NCI-H774 (cell line): ENCODE data around the gene TEAD4.

Source experiments
- DNase-seq: peaks from one replicate; lab custom pipeline; 2025; lab: John Stamatoyannopoulos, UW

The TEAD4 gene

DNA sequence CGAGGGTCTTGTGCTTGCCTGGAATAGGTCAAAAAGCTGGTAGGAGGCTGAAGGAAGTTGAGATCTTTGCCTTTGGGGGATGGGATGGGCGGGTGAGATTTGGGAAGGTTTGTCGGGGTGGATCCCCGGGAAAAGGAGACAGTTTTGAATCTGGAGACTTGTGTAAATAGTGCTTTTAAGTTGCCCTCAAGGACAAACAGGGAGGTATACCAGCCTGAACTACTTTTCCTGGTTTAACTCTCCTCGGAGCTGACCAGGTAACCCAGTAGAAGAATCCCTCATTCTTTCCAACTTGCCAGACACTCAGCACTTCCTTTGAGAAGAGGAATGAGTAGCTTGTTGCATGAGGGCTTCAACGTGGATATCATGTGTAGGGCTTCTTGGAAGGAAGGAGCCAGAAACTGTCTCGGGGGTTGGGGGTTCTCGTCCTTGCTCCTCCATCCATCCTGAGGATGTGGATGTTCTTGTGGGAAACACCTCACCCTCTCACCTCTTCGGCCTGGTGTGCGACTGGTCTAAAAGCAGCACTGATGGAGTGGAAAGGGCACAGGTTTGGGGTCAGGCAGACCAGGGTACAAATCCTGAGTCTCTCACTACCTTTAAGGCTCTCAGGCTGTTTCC lies 1.9 kb downstream of the TEAD4 start:
- no peak for DNase-seq

GRCh38 chr12:2961705-2962104 lies 2.5 kb downstream of the TEAD4 start:
- DNase-seq: no peak

DNA sequence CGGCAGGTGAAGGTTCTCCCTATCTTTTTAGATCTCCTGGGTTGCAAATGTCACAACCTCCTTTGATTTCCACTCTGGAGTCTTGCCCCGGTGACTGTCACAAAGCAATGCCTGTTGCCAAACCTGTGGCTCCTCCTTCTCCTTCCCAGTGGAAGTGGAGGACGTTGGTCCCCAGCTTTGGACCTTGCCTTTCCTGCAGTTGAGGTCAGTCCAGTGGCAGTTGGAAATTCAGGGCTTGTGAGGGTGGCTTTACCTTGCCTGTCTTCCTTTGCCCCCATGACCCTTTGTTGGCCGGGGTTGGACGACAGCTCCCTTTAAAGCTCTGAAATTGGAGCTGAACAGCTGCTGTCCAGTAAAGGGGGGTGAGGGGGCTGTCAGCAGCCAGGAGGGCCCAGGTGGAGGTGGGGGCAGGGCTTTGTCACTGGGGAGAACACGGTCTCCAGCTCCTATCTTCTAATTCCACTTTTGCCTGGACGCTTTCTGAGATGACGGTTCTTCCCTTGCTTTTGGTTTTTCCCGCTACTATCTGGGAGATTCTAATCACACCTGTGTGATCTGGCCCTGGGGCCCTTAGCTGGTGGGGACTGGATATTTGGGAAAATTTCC lies 4.1 kb downstream of the TEAD4 start:
- no peak for DNase-seq

- DNase-seq: no peak
These were observed 4.6 kb downstream of the TEAD4 start for GRCh38 chr12:2963760-2964292.

GRCh38 chr12:2967651-2968050 lies 8.5 kb downstream of the TEAD4 start:
- DNase-seq: no peak

DNA sequence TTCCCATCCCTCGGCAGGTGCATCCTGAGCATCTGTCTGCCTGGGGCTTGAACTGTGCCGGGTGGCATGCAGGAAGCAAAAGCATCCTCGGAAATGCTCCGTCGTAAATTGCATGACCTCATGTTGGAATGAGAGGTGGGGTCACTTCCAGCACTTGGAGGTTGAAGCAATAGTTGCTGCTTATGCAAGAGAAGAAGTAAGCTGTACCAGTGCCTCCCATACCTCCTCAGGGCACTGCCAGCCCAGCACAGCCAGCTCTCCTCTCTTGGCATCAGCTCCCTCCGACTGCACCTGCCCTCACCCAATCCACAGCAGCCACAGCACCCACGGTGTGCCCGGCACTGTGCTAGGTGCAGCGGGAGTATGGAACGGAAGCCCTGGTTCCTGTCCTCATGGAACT lies 11.5 kb downstream of the TEAD4 start:
- DNase-seq: no peak

DNA sequence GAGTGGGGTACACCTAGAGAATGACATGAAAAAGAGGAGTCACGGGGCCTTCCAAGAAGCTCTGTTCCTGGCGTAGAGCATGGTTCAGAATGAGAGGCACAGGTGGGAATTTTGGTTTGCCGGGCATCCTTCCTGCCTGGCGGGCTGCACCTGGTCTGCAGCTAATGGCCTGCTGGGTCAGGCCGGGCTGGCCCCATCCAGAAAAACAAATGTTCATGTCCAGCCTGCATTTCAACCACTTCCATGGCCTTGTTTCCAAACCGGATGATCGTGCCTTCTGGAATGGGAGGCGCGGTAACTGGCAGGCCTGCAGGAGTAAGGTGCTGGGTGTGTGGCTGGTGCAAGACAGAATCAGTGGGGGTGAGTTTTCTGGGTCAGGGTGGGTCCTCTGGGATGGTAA lies 14.4 kb downstream of the TEAD4 start:
- DNase-seq: no peak

- no peak for DNase-seq
These were observed 15.4 kb downstream of the TEAD4 start for GRCh38 chr12:2974560-2974971.

DNA sequence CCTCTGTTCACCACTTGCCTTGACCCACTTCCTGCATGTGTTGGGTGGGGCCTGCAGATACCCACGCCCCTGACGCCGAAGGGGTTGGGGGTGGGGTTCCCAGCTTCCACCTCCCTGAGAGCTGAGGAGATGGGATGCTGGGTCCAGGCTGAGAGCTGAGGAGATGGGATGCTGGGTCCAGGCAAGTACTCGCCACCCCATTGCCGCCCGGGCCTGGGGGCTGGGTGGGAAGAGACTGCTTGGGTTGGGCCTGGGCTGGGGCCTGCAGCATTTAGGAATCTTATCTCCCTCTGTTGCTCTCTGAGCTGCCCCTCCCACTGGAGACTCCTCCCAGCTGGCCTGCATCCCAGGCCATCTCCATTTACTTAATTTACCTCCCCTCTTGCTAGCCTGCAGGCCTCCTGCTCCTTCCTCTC lies 17.4 kb downstream of the TEAD4 start:
- no peak for DNase-seq

DNA sequence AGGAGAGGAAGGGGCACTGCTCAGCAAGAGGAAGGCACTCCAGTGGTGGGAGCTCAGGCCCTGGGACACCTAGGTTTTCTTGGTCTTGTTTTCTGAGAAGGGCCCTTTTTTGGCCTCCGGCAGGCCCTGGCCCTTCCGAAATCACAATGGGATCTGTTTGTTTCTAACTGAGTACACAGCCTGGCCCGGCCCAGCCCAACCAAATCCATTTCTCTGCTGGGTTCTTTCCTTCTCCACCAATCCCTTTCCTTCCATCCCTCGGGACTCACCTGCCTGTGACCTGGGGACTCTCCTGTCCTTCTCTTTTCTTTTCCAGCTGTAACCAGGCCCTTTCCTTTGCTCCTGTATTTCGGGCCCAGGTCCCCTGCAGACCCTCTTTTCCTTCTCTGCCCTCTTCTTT lies 18.6 kb downstream of the TEAD4 start:
- no peak for DNase-seq

GRCh38 chr12:2979806-2980205 lies 20.6 kb downstream of the TEAD4 start:
- DNase-seq: no peak

- no peak for DNase-seq
These were observed 21.4 kb downstream of the TEAD4 start for GRCh38 chr12:2980630-2981029.

GRCh38 chr12:2982361-2982760 lies 23.2 kb downstream of the TEAD4 start:
- no peak for DNase-seq

- no peak for DNase-seq
These were observed 25.1 kb downstream of the TEAD4 start for GRCh38 chr12:2984249-2984648.

GRCh38 chr12:2984698-2985097 lies 25.5 kb downstream of the TEAD4 start:
- no peak for DNase-seq

- no peak for DNase-seq
These were observed 27.7 kb downstream of the TEAD4 start for GRCh38 chr12:2986876-2987275.

GRCh38 chr12:2988494-2988893 lies 29.3 kb downstream of the TEAD4 start:
- DNase-seq: no peak

DNA sequence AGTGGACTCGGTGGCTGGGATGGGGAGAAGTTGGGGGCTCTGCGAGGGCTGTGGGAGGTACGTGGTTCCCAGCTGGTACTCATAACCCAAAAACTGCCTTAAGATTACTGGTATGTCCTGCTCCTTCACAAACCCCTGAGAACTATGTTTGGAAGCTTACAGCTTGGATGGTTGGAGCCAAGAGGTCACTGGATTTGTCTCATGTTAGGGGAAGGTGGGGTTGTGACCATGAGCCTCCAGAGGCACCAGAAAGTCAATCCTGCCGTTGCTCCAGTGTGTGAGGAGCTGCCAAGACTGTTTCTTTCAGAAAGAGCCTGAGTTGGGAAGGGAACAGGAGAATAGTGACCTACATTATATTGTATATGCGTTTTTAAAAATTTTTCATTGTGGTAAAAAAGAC lies 33.5 kb downstream of the TEAD4 start:
- DNase-seq: no peak

DNA sequence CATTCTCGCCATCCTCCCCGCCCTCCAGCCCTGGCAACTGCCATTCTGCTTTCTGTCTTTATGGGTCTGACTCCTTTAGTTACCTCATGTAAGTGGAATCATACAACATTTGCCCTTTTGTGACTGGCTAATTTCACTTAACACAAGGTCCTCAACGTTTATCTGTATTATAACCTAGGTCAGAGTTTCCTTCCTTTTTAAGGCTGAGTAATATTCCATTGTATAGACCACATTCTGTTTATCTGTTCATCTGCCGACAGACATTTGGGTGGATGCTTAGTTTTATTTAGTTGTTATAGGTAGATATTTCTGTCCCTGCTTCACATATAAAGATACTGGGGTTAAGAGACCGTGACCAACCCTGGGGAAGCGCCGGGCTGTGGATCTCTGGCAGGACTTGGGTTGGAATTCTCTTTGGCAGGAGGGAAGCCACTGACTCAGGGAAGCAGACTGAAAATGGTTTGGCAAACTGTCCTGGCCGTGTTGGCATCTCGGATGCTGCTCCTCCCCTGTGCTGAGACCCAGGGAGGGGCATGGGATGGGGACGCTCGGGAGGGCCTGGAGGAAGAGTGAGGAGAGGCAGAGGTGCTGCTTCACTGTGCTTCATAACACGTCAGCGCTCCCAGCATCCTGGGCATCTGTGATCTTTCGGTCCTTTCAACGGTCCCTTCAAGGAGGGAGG lies 38.9 kb downstream of the TEAD4 start:
- DNase-seq: no peak

DNA sequence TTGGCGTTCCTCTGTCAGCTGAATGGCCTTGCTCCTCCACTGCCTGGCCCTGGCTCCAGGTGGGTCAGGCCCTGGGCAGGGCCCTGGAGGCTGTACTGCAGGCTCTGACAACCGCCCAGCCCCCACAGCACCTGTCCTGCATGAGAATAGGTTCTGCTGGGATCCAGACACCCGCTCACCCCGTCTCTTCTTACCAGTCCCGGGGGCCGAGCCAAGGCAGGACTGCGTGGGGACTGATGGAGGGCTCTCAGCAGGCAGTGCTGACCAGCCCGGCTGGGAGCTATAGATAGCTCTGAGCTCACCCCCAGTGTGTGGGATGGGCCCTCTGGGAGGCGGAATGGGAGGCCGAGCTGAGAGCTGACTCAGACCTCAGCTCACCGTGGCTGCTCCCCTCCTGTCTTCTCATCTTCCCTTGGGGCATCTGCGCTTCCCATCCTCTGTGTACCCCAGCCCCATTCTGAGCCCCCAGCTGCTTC lies 39.6 kb downstream of the TEAD4 start:
- no peak for DNase-seq

DNA sequence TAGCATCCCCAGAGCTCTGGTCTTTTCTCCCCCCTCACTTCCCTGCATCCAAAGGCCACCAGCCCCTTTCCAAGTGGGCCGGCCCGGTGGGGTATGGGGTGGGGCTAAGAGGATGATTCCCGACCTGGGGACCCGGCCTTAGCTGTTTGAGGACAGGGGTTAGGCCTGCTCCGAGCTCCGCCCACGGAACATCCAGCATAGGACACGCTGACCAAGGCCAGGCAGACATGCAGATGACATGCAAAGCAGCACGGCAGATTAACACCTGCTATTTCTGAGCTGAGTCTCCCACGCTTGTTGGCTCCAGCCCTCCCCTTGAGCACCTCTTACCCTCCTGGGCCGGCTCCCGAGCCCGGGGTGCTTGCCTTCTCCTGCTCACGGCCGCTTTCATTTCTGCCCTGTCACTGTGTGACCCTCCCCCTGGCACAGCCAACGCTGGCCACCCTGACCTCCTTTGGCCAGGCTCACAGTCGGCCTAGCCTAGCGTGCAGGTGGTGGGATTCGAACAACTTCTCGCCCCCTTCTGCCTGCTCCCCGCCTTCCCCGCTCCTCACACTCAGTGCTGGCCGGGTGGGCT lies 40.2 kb downstream of the TEAD4 start:
- no peak for DNase-seq

DNA sequence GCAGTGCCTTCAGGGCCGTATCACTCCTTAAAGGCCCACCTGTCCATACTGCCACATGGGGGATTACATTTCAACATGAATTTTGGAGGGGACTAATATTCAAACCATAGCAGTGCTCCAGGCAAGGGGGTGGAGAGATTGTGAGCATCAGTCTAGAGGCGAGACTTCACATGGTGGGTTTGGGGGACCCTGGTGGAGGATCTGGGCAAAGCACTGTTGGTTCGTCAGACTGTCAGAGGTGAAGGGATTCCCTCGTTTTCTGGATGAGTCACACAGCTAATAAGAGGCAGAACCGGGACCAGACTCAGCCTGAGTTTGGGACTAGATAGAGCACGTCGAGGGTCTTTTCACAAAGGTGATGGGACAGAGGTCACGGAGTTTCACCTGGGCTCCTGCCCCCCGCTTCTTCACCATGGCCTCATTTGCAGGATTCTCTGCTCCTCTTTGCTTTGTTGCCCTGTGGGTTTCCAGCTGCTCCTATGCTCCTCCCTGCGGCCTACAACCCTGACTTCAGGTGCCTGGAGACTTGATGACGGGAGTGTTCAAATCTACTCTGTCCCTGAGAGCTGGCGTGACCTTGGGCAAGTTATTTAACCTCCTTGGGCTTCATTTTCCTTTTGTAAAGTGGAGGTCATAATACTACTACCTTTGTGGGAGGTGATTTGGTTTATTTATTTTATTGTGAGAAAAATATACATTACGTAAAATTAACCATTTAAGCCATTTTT lies 41.5 kb downstream of the TEAD4 start:
- DNase-seq: no peak
